Thoracic aorta (tissue), 2 donors: ENCODE data around the gene EPG5. TPM values are rescaled to one million over a fixed set of nuclear protein-coding genes. Genes with fewer than 3 reads are reported as not detected.

ENCODE experiments used
- ATAC-seq: fragments of 150-250 bp; one replicate; pipeline ENCODE4 v1.8.0; 2017; ENCODE audit warnings: low read depth; ENCODE audit not compliant: insufficient number of reproducible peaks, low FRiP score
- DNase-seq: peaks from one replicate; pipeline ENCODE4 v3.0.0-alpha.2; 2020; ENCODE audit warnings: low spot score
- H3K27ac ChIP-seq, 2 donors: fragments of 200-600 bp; sonication (generic); 1 replicate in 1 of 2; 2 replicates in 1 of 2; pipeline ENCODE4 v1.5.1; 2016; ENCODE audit warnings: mild to moderate bottlenecking in 2 of 2, moderate library complexity in 2 of 2
- H3K27me3 ChIP-seq: fragments of 200-600 bp; sonication (generic); replicated peaks from 2 replicates; pipeline ENCODE4 v1.6.0; 2016; ENCODE audit warnings: mild to moderate bottlenecking; ENCODE audit not compliant: insufficient read depth
- H3K36me3 ChIP-seq: fragments of 200-600 bp; sonication (generic); one replicate; pipeline ENCODE4 v1.5.1; 2016
- H3K4me1 ChIP-seq, 2 donors: fragments of 200-600 bp; sonication (generic); 1 replicate in 1 of 2; 2 replicates in 1 of 2; pipeline versions ENCODE4 v1.5.1 to v1.6.0; 2016; ENCODE audit warnings: low read depth in 2 of 2, mild to moderate bottlenecking in 1 of 2; ENCODE audit not compliant: control insufficient read depth in 1 of 2
- H3K4me3 ChIP-seq: fragments of 200-600 bp; sonication (generic); 2 replicates; pipeline ENCODE4 v1.5.1; 2016; ENCODE audit warnings: mild to moderate bottlenecking
- H3K9me3 ChIP-seq: fragments of 200-600 bp; sonication (generic); 2 replicates; pipeline ENCODE4 v1.5.1; 2016
- total RNA-seq, 2 donors: library from RNA; depleted of rRNA; stranded (reverse); fragments of >200 nt; gene quantifications; one replicate each; pipeline versions ENCODE4 v1.1.0 to v1.2.3, GENCODE V29; 2016
- TF ChIP-seq, protein P1 (sequence below): fragments of 200-600 bp; sonication (generic); IDR thresholded peaks from one replicate; pipeline ENCODE4 v1.5.1; 2019; ENCODE audit warnings: antibody characterized with exemption

EPG5 gene
- total RNA-seq, 2 donors from 2014 or later, result 46.0 to 47.9 TPM

DNA sequence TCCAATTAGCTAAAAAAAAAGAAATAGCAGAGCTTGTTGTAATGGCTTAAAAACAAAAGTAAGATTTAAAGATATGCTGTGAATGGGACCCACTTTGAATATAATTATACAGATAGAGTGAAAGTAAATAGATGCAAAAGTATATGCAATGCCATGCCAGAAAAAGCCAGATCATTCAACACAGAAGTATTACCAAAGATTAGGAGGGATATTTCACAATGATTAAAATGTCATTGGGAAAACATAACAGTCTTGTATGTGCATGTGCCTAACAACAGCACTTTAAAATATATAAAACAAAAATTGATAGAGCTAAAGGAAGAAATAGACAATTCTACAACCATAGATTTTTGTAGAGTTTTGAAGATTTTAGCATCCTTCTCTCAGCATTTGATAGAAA lies 161.6 kb downstream of the EPG5 start:
- ATAC-seq (no peak), DNase-seq (no peak)
- no peak overlapping the region for H3K4me3 ChIP-seq
- TF ChIP-seq, protein P1, sequence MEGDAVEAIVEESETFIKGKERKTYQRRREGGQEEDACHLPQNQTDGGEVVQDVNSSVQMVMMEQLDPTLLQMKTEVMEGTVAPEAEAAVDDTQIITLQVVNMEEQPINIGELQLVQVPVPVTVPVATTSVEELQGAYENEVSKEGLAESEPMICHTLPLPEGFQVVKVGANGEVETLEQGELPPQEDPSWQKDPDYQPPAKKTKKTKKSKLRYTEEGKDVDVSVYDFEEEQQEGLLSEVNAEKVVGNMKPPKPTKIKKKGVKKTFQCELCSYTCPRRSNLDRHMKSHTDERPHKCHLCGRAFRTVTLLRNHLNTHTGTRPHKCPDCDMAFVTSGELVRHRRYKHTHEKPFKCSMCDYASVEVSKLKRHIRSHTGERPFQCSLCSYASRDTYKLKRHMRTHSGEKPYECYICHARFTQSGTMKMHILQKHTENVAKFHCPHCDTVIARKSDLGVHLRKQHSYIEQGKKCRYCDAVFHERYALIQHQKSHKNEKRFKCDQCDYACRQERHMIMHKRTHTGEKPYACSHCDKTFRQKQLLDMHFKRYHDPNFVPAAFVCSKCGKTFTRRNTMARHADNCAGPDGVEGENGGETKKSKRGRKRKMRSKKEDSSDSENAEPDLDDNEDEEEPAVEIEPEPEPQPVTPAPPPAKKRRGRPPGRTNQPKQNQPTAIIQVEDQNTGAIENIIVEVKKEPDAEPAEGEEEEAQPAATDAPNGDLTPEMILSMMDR, result no peak
- no peaks in the 10 kb centered on the region for H3K9me3 ChIP-seq
- H3K36me3 ChIP-seq, result no peaks in the 10 kb centered on the region
- H3K4me1 ChIP-seq, result peaks cover 5 to 23% of the 10 kb centered on the region in 2 donors
- H3K27ac ChIP-seq, result no peak overlapping the region
- H3K27me3 ChIP-seq, result no peaks in the 10 kb centered on the region

DNA sequence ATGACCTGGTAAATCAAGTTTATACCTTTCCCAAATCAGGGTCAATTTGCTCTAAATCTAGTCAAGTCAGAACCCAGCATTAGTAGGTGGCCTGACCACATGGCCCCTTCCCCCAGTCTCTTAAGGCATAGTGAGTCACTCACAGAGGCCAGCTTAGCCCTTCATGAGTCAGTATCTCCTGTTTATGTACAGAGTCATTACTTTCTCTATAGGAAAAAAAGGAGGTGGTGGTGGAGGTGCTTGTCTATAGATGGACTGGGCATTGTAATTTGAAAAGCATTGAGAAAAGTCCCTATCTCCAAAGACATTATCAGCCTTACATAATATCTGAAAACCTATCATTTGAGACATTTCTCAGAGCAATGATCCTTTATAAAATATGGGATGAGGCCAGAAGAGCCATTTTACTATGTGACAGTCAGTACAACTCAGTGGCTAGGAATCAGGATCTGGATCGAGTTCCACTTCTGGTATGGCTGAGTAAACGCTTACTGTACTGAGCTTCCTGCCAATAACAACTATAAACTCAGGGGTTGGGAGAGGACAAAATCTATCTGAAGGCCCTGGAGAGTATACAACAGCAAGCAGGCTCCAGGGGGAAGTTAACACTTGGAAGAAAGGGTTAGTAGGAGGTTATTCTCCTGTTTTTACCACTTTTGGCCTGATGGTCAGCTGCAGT lies 164.2 kb downstream of the EPG5 start:
- no peaks in the 10 kb centered on the region for H3K36me3 ChIP-seq
- H3K27me3 ChIP-seq, result no peaks in the 10 kb centered on the region
- no peak overlapping the region for H3K4me3 ChIP-seq
- DNase-seq (peak; percentile 22), ATAC-seq (peak; percentile 96)
- TF ChIP-seq, protein P1, result no peak
- H3K9me3 ChIP-seq, result no peaks in the 10 kb centered on the region
- H3K27ac ChIP-seq, result peak overlapping the region; percentile 53 to 56
- H3K4me1 ChIP-seq, result peaks cover 5 to 23% of the 10 kb centered on the region in 2 donors

DNA sequence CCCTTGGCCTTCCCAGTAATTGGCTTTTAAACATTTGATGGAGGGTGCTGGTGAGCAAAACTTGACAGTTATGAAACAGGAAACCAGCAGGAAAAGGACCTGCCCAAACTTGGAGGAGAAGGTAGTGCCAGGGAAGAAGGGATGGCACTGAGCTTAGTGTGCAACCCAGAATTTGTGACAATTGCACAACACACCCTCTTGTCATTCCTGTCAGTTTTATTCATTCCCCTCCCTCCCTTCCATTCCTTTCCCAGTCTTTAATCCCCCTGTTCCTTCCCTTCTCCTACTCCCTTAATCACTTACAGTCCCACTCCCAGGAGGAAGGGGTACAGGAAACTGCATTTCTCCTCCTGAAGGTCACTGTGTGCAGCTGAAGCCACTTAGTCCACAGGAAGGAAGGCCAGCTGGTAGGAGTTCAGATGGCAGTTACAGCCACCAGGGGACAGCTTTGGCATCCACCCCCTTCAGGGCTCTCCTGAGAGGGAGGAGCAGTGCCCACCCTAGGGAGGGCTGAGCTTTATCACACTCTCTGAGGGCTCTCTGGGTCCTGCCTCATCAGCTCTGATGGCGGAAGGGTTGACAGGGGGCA lies 165.6 kb downstream of the EPG5 start:
- TF ChIP-seq, protein P1, result no peak
- ATAC-seq (no peak), DNase-seq (no peak)
- H3K4me1 ChIP-seq, result peaks cover 5 to 23% of the 10 kb centered on the region in 2 donors
- no peak overlapping the region for H3K27ac ChIP-seq
- no peaks in the 10 kb centered on the region for H3K27me3 ChIP-seq
- no peak overlapping the region for H3K4me3 ChIP-seq
- no peaks in the 10 kb centered on the region for H3K9me3 ChIP-seq
- H3K36me3 ChIP-seq, result no peaks in the 10 kb centered on the region

Other genes with a start within 250 kb of the EPG5 start
- gene SLC14A1, start 243.1 kb downstream of the EPG5 start, total RNA-seq, result 10 to 100 TPM; 76.3 to 86.2 TPM
- gene SIGLEC15, start 141.7 kb downstream of the EPG5 start, total RNA-seq, result under 1 TPM; 0.49 to 0.54 TPM
- gene PSTPIP2, start 104.9 kb upstream of the EPG5 start, total RNA-seq, result 10 to 100 TPM; 11.9 to 21.5 TPM
- gene ATP5F1A, start 131.0 kb upstream of the EPG5 start, total RNA-seq, result 100 to 1,000 TPM; 240 to 264 TPM
- gene HAUS1, start 137.1 kb upstream of the EPG5 start, total RNA-seq, result 10 to 100 TPM; 12.9 to 21.3 TPM